K562 (cell line): ENCODE measurements around the gene NR0B2. TPM values are rescaled to one million over a fixed set of nuclear protein-coding genes. Genes with fewer than 3 reads are reported as not detected.

Experiments
- ARID4B ChIP-seq: sonication (generic); formaldehyde crosslinking; IDR thresholded peaks from 2 replicates; pipeline ENCODE4 v1.8.0; 2022; ENCODE audit warnings: mild to moderate bottlenecking, missing genetic modification reagents
- CCNT2 ChIP-seq: IDR thresholded peaks from 2 replicates; pipeline ENCODE4 v1.6.1; 2011; ENCODE audit warnings: borderline replicate concordance, low read depth, mild to moderate bottlenecking, moderate library complexity, mixed read lengths, low read length; ENCODE audit not compliant: insufficient read length; ENCODE audit errors: extremely low read depth
- DPF2 ChIP-seq: fragments of 450-650 bp; IDR thresholded peaks from 2 replicates; pipeline ENCODE4 v1.6.1; 2016
- FOXM1 ChIP-seq, 2 experiments: fragments of 450-650 bp in 1 of 2; sonication (generic) in 1 of 2; formaldehyde crosslinking in 1 of 2; IDR thresholded peaks; 2 replicates each; pipeline versions ENCODE4 v1.6.1 to v1.9.0; 2017 to 2022; ENCODE audit warnings: low read depth in 2 of 2, mild to moderate bottlenecking in 2 of 2, missing genetic modification reagents in 1 of 2, moderate library complexity in 1 of 2
- GABPB1 ChIP-seq: sonication (generic); formaldehyde crosslinking; IDR thresholded peaks from 2 replicates; pipeline ENCODE4 v1.8.0; 2022; ENCODE audit warnings: mild to moderate bottlenecking, missing genetic modification reagents
- GTF2A2 ChIP-seq: IDR thresholded peaks from 2 replicates; pipeline ENCODE4 v1.6.1; 2016; ENCODE audit warnings: mild to moderate bottlenecking, missing genetic modification characterization, missing compliant biosample characterization
- HMG20B ChIP-seq: fragments of 250-450 bp; sonication (Bioruptor Pico); IDR thresholded peaks from 2 replicates; pipeline ENCODE4 v1.5.0; 2021; ENCODE audit warnings: mild to moderate bottlenecking
- HNRNPUL1 ChIP-seq: fragments of 200-400 bp; formaldehyde crosslinking; IDR thresholded peaks from 2 replicates; pipeline ENCODE4 v1.6.1; 2017; ENCODE audit warnings: low read length
- KLF1 ChIP-seq: fragments of 450-650 bp; IDR thresholded peaks from 2 replicates; pipeline ENCODE4 v1.6.1; 2016; ENCODE audit warnings: missing genetic modification characterization, missing compliant biosample characterization
- MAFK ChIP-seq: IDR thresholded peaks from 2 replicates; pipeline ENCODE4 v1.6.1; 2011; ENCODE audit warnings: low read length, improper control_type of control experiment
- NR3C1 ChIP-seq: sonication (generic); formaldehyde crosslinking; IDR thresholded peaks from 2 replicates; pipeline ENCODE4 v1.8.1; 2022; ENCODE audit warnings: missing genetic modification reagents
- POLR2H ChIP-seq: IDR thresholded peaks from 2 replicates; pipeline ENCODE4 v1.6.1; 2016; ENCODE audit warnings: missing genetic modification characterization, low read depth, mild to moderate bottlenecking, control low read depth, missing compliant biosample characterization, moderate library complexity
- PYGO2 ChIP-seq: fragments of 450-650 bp; IDR thresholded peaks from 2 replicates; pipeline ENCODE4 v1.6.1; 2016; ENCODE audit warnings: mild to moderate bottlenecking, missing genetic modification characterization, moderate library complexity, missing compliant biosample characterization
- SMARCA4 ChIP-seq: fragments of 450-650 bp; IDR thresholded peaks from 2 replicates; pipeline ENCODE4 v1.6.1; 2016
- THRAP3 ChIP-seq: fragments of 450-650 bp; IDR thresholded peaks from 2 replicates; pipeline ENCODE4 v1.6.1; 2016; ENCODE audit warnings: mild to moderate bottlenecking, inconsistent platforms, borderline replicate concordance
- YY1 ChIP-seq, 3 experiments: IDR thresholded peaks; 2 replicates each; pipeline ENCODE4 v1.6.1; 2011; ENCODE audit warnings: low read length in 2 of 3, mild to moderate bottlenecking in 2 of 3, moderate library complexity in 2 of 3, borderline replicate concordance in 1 of 3, control low read depth in 1 of 3, low read depth in 1 of 3; ENCODE audit not compliant: insufficient read depth in 3 of 3, insufficient replicate concordance in 2 of 3, control insufficient read depth in 1 of 3, insufficient read length in 1 of 3; ENCODE audit errors: extremely low read depth in 1 of 3
- ZBTB43 ChIP-seq: sonication (generic); formaldehyde crosslinking; IDR thresholded peaks from 2 replicates; pipeline ENCODE4 v1.8.0; 2023; ENCODE audit warnings: mild to moderate bottlenecking, missing genetic modification reagents
- ZFP1 ChIP-seq: fragments of 450-650 bp; formaldehyde crosslinking; IDR thresholded peaks from 2 replicates; pipeline ENCODE4 v1.4.0; 2020; ENCODE audit warnings: mild to moderate bottlenecking, mixed read lengths
- polyA plus RNA-seq, 8 experiments: library from polyadenylated mRNA; depleted of rRNA in 4 of 8; stranded (reverse) in 5 of 8; unstranded in 3 of 8; fragments of >200 nt; fragmentation: Nextera tagmentation in 2 of 8; fragmentation: Illumina TruSeq in 1 of 8; extraction: Ambion mirVana in 2 of 8; extraction: Trizol in 1 of 8; gene quantifications; 2 replicates each; pipeline versions ENCODE4 v1.2.1 to v1.2.3, GENCODE V29; 2011 to 2014; ENCODE audit warnings: inconsistent platforms in 1 of 8, missing spikeins in 1 of 8
- total RNA-seq, 7 experiments: library from RNA; depleted of rRNA in 6 of 7; stranded (reverse); fragments of >200 nt in 6 of 7; fragmentation: Illumina TruSeq in 2 of 7; extraction: Trizol in 2 of 7; gene quantifications; 2 replicates each; pipeline versions ENCODE4 v1.2.1 to v1.2.3, GENCODE V29; 2011 to 2021; ENCODE audit warnings: low replicate concordance in 1 of 7
- TF ChIP-seq, protein P1 (sequence below): fragments of 450-650 bp; IDR thresholded peaks from 2 replicates; pipeline ENCODE4 v1.6.1; 2016; ENCODE audit warnings: mild to moderate bottlenecking

NR0B2 gene
- total and polyA plus RNA-seq, 9 of the 15 experiments (the other 6 are each of a cell fraction or from before 2014, with no cell fraction given), result not detected

GRCh38 chr1:26921540-26922430 is 8.0 kb upstream of the NR0B2 start, which contains the start of gene NUDC (continued):
- TF ChIP-seq CCNT2 (peak; percentile 87), ZBTB43 (CRISPR knock-in tag) (no peak), THRAP3 (no peak), ZFP1 (CRISPR knock-in tag) (no peak), NR3C1 (CRISPR knock-in tag) (peak; percentile 90), MAFK (no peak), FOXM1 (IDR thresholded peaks at IDR 0.05; ENCODE audit: low read depth) (no peak), FOXM1 (CRISPR knock-in tag; IDR thresholded peaks at IDR 0.05; ENCODE audit: low read depth) (peak; percentile 93; the same call in 1 of the 2 replicates), GTF2A2 (tag) (no peak), YY1 (IDR thresholded peaks at IDR 0.05; ENCODE audit: borderline replicate concordance in 1 of 3, control insufficient read depth in 1 of 3, extremely low read depth in 1 of 3, insufficient read depth in 3 of 3, insufficient read length in 1 of 3, insufficient replicate concordance in 2 of 3, low read depth in 1 of 3, low read length in 2 of 3) (peak in 1 of 3 experiments; percentile 58), HMG20B (no peak), POLR2H (tag) (no peak), SMARCA4 (no peak), PYGO2 (no peak), GABPB1 (CRISPR knock-in tag) (peak; percentile 93), ARID4B (CRISPR knock-in tag) (peak; percentile 95), DPF2 (no peak), KLF1 (peak; percentile 66; the same call in 1 of the 2 replicates), HNRNPUL1 (no peak)
- TF ChIP-seq, protein P1, sequence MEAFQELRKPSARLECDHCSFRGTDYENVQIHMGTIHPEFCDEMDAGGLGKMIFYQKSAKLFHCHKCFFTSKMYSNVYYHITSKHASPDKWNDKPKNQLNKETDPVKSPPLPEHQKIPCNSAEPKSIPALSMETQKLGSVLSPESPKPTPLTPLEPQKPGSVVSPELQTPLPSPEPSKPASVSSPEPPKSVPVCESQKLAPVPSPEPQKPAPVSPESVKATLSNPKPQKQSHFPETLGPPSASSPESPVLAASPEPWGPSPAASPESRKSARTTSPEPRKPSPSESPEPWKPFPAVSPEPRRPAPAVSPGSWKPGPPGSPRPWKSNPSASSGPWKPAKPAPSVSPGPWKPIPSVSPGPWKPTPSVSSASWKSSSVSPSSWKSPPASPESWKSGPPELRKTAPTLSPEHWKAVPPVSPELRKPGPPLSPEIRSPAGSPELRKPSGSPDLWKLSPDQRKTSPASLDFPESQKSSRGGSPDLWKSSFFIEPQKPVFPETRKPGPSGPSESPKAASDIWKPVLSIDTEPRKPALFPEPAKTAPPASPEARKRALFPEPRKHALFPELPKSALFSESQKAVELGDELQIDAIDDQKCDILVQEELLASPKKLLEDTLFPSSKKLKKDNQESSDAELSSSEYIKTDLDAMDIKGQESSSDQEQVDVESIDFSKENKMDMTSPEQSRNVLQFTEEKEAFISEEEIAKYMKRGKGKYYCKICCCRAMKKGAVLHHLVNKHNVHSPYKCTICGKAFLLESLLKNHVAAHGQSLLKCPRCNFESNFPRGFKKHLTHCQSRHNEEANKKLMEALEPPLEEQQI, result no peak
